ENCODE results near the gene BCL6B.

GRCh38 chr17:7020894-7021664 lies 1.8 kb upstream of the BCL6B start:
- TF ChIP-seq CTCF (IDR thresholded peaks at IDR 0.05) (no peak), POLR2A (IDR thresholded peaks at IDR 0.05) (no peak)

Measured in uterus (tissue), 2 donors.